GM18951 (cell line): Measurements from ENCODE around the gene C10orf67.
A peak's percentile ranks its signal among the peaks of the same experiment; 100 is the strongest.
"Not testable (repeated sequence)": the region's sequence is repeated elsewhere in the genome, so short reads cannot be mapped to it uniquely, and the experiment has no call there.

Experiments
- POLR2A ChIP-seq: IDR thresholded peaks from 4 replicates; pipeline ENCODE4 v1.6.1; 2011; ENCODE audit warnings: mild to moderate bottlenecking; ENCODE audit not compliant: insufficient read length, insufficient read depth; ENCODE audit errors: extremely low read depth
- in situ Hi-C: fragments of 300-500 bp; cut with MboI; formaldehyde crosslinking; loops from one replicate; pipeline ENCODE4 v1.12.0; 2022; ENCODE audit warnings: low sequenced_read_pairs, mixed read lengths, inconsistent platforms; ENCODE audit not compliant: unreplicated experiment

C10orf67 gene

GRCh38 chr10:23344241-23344841 lies at the start of gene C10orf67:
Gene C10orf67 (minus strand): TSS chr10:23344797. CDS start chr10:23344774, 23 bp downstream.
- in situ Hi-C loops = no loop called here
- TF ChIP-seq POLR2A = peak; percentile 24

- TF ChIP-seq POLR2A = no peak
Measured at GRCh38 chr10:23391821-23392220, 47.2 kb upstream of the C10orf67 start.

GRCh38 chr10:23390809-23391208 lies 46.2 kb upstream of the C10orf67 start:
- no peak for TF ChIP-seq POLR2A
- in situ Hi-C loops = no loop called here

More at GRCh38 chr10:23391821-23392220, 47.2 kb upstream of the C10orf67 start:
- in situ Hi-C loops = no loop called here

- in situ Hi-C loops = not testable (repeated sequence)
Measured at GRCh38 chr10:23390408-23390807, 45.8 kb upstream of the C10orf67 start.

- in situ Hi-C loops = not testable (repeated sequence)
Measured at GRCh38 chr10:23387516-23387915, 42.9 kb upstream of the C10orf67 start.

GRCh38 chr10:23386052-23386451 lies 41.5 kb upstream of the C10orf67 start:
- no peak for TF ChIP-seq POLR2A
- in situ Hi-C loops = no loop called here

GRCh38 chr10:23384364-23384763 lies 39.8 kb upstream of the C10orf67 start:
- TF ChIP-seq POLR2A = no peak
- in situ Hi-C loops = no loop called here

GRCh38 chr10:23383637-23384036 lies 39.0 kb upstream of the C10orf67 start:
- in situ Hi-C loops = no loop called here
- no peak for TF ChIP-seq POLR2A

GRCh38 chr10:23381298-23382040 lies 36.9 kb upstream of the C10orf67 start:
- in situ Hi-C loops = no loop called here
- TF ChIP-seq POLR2A = no peak

GRCh38 chr10:23379686-23380085 lies 35.1 kb upstream of the C10orf67 start:
- in situ Hi-C loops = no loop called here
- no peak for TF ChIP-seq POLR2A

- TF ChIP-seq POLR2A = no peak
- in situ Hi-C loops = no loop called here
Measured at GRCh38 chr10:23376229-23376655, 31.6 kb upstream of the C10orf67 start.

- no peak for TF ChIP-seq POLR2A
- in situ Hi-C loops = no loop called here
Measured at GRCh38 chr10:23375366-23375765, 30.8 kb upstream of the C10orf67 start.

- TF ChIP-seq POLR2A = no peak
- in situ Hi-C loops = no loop called here
Measured at GRCh38 chr10:23373156-23373555, 28.6 kb upstream of the C10orf67 start.

- in situ Hi-C loops = no loop called here
Measured at GRCh38 chr10:23371073-23371472, 26.5 kb upstream of the C10orf67 start.

More at GRCh38 chr10:23371073-23371472, 26.5 kb upstream of the C10orf67 start:
- no peak for TF ChIP-seq POLR2A
